GM11168 (cell line): Measurements from ENCODE around the gene CHCHD6.

Experiments
- in situ Hi-C: fragments of 300-500 bp; cut with MboI; formaldehyde crosslinking; loops from one replicate; pipeline ENCODE4 v1.12.0; 2022; ENCODE audit warnings: low sequenced_read_pairs; ENCODE audit not compliant: unreplicated experiment

The CHCHD6 gene

GRCh38 chr3:126911162-126912026, 207.4 kb downstream of the CHCHD6 start:
- in situ Hi-C loops, result no loop called here

- in situ Hi-C loops, result no loop called here
These were observed 208.0 kb downstream of the CHCHD6 start for GRCh38 chr3:126912027-126912422.

DNA sequence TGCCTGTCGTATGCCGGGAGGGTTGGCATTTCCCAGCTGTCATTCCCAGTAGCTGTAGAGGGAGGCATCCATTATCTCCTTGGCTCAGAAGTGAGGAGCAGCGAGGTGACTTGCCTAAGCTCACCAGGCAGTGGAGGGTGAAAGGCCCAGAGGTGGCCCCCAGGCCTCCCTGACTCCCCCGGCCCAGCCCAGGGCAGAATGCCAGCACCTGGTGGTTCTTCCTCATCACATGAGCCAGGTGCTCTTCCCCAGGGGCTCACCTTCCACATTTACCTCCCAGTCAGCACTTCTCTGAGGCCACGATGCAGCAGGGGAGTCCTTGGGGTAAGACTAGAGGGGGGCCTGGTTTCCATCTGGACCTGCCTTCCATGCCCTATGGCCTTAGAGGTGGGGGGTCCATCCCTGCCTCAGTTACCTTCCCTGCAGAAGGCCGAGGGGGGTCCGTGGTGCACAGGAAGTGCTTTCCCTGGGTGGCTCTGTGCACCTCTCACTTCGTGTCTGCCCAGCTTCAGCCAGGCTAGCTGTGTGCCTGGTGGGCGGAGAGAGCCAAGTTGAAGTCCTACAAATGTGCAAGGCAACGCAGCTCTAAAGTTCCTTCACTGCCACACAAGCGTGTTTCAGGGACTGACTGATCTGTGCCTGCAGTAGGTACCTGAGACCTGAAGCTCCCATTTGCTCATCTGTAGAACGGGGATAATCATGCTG, 208.6 kb downstream of the CHCHD6 start:
- in situ Hi-C loops, result no loop called here

- in situ Hi-C loops, result no loop called here
These were observed 209.5 kb downstream of the CHCHD6 start for GRCh38 chr3:126913524-126913923.

DNA sequence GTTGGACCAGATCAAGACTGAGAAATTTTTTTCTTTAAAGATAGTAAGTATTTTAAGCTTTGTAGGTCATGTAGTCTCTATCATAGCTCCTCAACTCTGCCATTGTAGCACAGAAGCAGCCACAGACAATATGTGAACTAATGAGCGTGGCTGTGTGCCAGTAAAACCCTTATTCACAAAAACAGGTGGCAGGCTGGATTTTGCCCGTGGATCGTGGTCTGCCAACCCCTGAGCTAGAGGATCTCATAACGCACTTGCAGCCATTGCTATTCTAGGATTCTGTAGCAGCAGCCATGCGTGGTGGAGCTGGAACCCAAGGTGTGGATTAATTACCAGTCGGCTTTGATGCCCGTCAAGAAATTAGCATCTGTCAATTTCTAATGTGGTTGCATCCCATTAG, 210.2 kb downstream of the CHCHD6 start:
- in situ Hi-C loops, result no loop called here

- in situ Hi-C loops, result no loop called here
These were observed 211.0 kb downstream of the CHCHD6 start for GRCh38 chr3:126915015-126915414.

- in situ Hi-C loops, result no loop called here
These were observed 212.5 kb downstream of the CHCHD6 start for GRCh38 chr3:126916546-126916945.

GRCh38 chr3:126917232-126917804, 213.3 kb downstream of the CHCHD6 start:
- in situ Hi-C loops, result no loop called here

- in situ Hi-C loops, result no loop called here
These were observed 214.3 kb downstream of the CHCHD6 start for GRCh38 chr3:126918355-126918821.

DNA sequence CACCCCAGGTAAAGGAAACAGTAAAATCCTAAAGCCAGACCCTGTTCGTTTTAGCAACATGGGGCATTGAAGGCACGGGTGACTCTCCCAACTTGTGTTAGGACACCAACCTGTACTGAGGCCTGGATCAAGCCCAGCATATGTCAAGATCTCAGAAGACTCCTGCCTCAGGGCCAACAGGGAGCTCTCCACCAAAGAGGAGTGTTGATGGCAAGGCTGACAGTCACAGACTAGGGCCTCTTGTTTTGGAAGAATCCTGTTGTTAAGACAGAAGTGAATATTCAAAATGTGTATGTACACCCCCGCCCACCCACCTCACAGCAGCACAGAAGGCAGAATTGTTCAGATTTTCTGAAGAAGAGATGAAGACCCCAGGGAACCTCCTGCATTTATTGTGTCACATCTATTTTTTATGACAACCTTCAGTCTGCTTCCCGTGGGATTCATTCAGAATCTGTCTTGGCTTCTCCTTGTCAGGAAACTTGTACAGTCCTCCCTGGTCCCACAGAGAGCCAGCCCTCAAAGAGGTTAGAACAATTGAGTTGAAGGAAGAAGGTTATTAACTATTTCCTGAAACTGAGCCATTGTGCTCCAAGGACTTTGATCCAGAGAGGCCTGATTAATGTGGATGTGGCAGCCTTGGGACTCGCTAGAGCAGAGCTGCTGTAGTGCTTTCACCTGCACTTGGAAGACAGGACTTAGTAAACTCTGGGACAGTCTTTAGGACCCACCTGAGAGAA, 217.2 kb downstream of the CHCHD6 start:
- in situ Hi-C loops, result no loop called here

DNA sequence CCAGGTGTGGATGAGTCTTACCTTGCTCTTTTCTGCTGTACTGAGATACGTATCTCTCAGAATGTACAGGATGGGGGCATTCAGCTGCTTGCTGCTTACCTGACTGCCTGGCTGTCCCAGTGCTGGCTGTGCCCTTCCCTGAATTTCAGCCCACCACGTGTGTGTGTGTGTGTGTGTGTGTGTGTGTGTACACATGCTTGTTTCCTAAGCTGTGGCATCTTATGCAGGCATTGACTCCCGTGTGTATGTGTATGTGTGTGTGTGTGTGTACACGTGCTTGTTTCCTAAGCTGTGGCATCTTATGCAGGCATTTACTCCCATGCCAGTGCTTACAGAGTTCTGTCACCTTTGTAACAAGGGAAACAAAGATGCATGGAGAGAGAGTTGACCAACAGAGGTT, 218.4 kb downstream of the CHCHD6 start:
- in situ Hi-C loops, result no loop called here

DNA sequence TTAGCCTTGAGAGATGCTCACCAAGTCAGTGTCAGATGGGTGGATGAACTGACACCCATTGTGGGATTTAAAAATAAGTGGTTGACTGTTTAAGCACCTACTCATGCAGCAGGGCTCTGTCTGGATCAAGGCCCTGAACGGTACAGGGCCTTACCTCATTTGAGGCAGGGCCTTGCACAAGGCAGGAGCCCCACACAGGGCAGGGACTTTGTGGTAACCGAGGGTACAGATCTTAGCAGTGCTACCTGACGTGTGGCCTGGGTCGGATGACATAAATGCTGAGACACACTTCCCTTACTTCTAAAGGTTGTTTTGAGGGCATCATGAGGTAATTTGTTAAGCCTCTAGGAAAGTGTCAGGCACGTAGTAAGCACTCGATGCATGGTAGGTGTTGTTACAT, 219.4 kb downstream of the CHCHD6 start:
- in situ Hi-C loops, result no loop called here

DNA sequence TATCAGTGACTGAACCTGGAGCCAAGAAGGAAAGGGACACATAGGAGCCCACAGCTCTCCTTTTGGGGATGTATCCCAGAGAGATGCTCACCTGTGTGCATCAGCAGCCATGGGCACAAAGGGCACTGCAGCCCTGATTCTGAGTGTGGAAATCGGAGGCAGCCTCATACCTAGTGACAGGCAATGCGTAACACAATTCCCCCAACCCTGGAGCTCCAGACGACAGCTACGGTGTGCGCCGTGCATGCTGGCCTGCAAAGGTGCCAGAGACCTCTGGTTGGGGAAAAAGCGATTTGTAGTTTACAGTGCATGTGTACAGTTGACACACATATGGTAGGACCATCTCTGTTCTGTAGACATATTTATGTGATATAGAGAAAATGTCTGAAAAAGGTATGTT, 219.9 kb downstream of the CHCHD6 start:
- in situ Hi-C loops, result no loop called here

DNA sequence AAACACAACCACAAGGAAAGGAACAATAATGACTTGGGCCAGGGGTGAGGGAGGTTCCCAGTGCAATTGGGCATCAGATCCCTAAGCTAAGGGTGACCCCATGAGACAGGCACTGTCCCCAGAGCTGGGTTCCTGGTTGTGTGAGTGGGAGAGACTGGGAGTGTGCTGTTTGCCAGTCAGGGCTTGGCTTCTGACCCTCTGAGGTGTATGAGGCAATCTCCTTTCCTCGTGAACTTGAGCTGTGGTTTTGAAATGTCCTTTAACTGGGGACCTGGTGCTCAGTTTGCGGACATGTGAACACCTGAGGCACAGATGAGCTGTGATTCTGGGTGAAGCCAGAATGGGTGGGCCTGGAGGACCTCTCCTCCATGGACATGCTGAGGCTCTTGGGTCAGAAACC, 220.4 kb downstream of the CHCHD6 start:
- in situ Hi-C loops, result no loop called here

- in situ Hi-C loops, result no loop called here
These were observed 221.6 kb downstream of the CHCHD6 start for GRCh38 chr3:126925411-126926171.

- in situ Hi-C loops, result no loop called here
These were observed 222.8 kb downstream of the CHCHD6 start for GRCh38 chr3:126926684-126927400.

- in situ Hi-C loops, result no loop called here
These were observed 223.3 kb downstream of the CHCHD6 start for GRCh38 chr3:126927401-126927750.

DNA sequence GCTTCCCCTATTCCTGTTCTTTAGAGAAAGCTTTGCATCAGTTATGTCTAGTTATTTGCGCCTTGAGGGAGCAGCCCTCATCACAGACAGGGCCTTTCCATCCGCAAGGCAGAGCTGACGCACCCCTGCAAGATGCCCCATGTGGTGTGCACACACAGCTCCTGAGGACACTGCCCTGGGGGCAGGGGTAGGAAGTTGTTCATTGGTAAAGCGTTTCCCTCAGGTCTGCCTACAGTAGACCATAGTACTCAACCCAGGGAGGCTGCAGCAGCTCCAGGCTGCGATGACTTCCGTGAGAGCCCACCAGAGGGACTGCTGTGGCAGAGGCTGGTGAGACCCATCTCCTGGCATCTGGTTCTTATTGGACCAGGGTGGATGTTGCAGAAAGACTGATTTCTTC, 223.8 kb downstream of the CHCHD6 start:
- in situ Hi-C loops, result no loop called here

DNA sequence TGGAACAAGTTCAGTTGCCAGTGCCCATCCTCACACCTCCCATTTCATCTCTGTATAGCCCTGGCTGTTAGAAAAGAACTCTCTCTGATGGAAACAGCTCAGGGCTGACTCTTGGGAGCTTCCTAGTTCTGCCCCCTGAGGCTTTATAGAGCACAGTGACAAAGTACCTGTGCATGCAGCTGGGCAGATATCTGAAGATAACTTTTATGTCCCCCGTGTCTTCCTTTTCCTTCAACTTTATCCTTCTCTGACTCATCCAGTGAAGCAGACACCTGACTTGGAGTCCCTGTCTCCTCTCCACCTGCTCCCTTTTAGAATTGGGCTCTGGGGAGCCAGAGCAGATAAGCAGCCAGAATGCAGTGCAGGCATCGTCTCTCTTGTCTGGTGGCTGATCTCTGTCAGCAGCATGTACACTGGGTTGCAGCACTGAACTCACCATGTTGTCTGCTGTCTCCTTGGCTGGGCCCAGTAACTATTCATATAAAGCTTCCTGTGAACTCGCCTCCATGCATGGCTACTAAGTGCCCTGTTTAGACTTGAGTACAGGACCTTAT, 225.0 kb downstream of the CHCHD6 start:
- in situ Hi-C loops, result no loop called here
